Tibial nerve (tissue), 4 donors: ENCODE results near the gene PXDN. TPM values are rescaled to one million over a fixed set of nuclear protein-coding genes. Genes with fewer than 3 reads are reported as not detected.

Experiments
- DNase-seq, 2 donors: peaks; one replicate each; pipeline ENCODE4 v3.0.0-alpha.2; 2019; ENCODE audit warnings: low spot score in 2 of 2
- H3K27ac ChIP-seq, 4 donors: fragments of 200-600 bp; sonication (generic) in 3 of 4; one replicate each; pipeline ENCODE4 v1.5.1; 2017 to 2019; ENCODE audit warnings: mild to moderate bottlenecking in 1 of 4
- H3K27me3 ChIP-seq, 2 donors: fragments of 200-600 bp; sonication (generic) in 1 of 2; one replicate each; pipeline versions ENCODE4 v1.5.1 to v1.6.0; 2017 to 2019
- H3K36me3 ChIP-seq, 3 donors: fragments of 200-600 bp; sonication (generic); one replicate each; pipeline ENCODE4 v1.5.1; 2018 to 2019
- H3K4me1 ChIP-seq, 4 donors: fragments of 200-600 bp; sonication (generic) in 3 of 4; one replicate each; pipeline ENCODE4 v1.5.1; 2017 to 2019
- H3K4me3 ChIP-seq, 4 donors: fragments of 200-600 bp; sonication (generic) in 3 of 4; one replicate each; pipeline ENCODE4 v1.5.1; 2017 to 2019; ENCODE audit warnings: mild to moderate bottlenecking in 1 of 4, moderate library complexity in 1 of 4
- H3K9me3 ChIP-seq, 4 donors: fragments of 200-600 bp; sonication (generic) in 3 of 4; one replicate each; pipeline ENCODE4 v1.5.1; 2017 to 2019
- CTCF ChIP-seq, 5 experiments: fragments of 200-600 bp in 3 of 5; fragments of 450-650 bp in 2 of 5; sonication (generic) in 3 of 5; IDR thresholded peaks; one replicate each; pipeline ENCODE4 v1.5.1; 2016 to 2019; ENCODE audit warnings: antibody characterized with exemption in 5 of 5, mild to moderate bottlenecking in 3 of 5, moderate library complexity in 2 of 5
- EP300 ChIP-seq, 2 donors: sonication (generic); formaldehyde crosslinking; IDR thresholded peaks; one replicate each; pipeline ENCODE4 v1.6.1; 2017; ENCODE audit warnings: antibody characterized with exemption in 2 of 2, mild to moderate bottlenecking in 1 of 2
- POLR2A ChIP-seq, 2 donors: fragments of 450-650 bp; IDR thresholded peaks; one replicate each; pipeline ENCODE4 v1.6.1; 2017; ENCODE audit warnings: antibody characterized with exemption in 2 of 2, mild to moderate bottlenecking in 2 of 2, moderate library complexity in 2 of 2
- WGBS, 2 donors: methylation state at CpG; one replicate each; pipeline ENCODE4 v1.1.5; 2018; 5-methylcytosine and 5-hydroxymethylcytosine counted together
- total RNA-seq, 4 donors: library from RNA; depleted of rRNA; stranded (reverse); fragments of >200 nt; gene quantifications; one replicate each; pipeline ENCODE4 v1.1.0, GENCODE V29; 2016

PXDN gene
- total RNA-seq, 4 donors from 2014 or later: 40.4 to 72.6 (median 52.4) TPM

GRCh38 chr2:1660656-1661640, 83.4 kb downstream of the PXDN start:
- Histone ChIP-seq H3K9me3 (no peaks in the 10 kb centered on the region), H3K4me3 (no peak overlapping the region), H3K27me3 (no peaks in the 10 kb centered on the region), H3K4me1 (no peaks in the 10 kb centered on the region), H3K27ac (no peak overlapping the region), H3K36me3 (peaks cover 0 to 75% (median 0%) of the 10 kb centered on the region in 3 donors)
- WGBS, 2 donors: 93 to 95% methylated on average over 21 of the region's 21 CpGs
- no peak for DNase-seq
- TF ChIP-seq CTCF (IDR thresholded peaks at IDR 0.05) (no peak), EP300 (IDR thresholded peaks at IDR 0.05) (no peak), POLR2A (IDR thresholded peaks at IDR 0.05) (no peak)

DNA sequence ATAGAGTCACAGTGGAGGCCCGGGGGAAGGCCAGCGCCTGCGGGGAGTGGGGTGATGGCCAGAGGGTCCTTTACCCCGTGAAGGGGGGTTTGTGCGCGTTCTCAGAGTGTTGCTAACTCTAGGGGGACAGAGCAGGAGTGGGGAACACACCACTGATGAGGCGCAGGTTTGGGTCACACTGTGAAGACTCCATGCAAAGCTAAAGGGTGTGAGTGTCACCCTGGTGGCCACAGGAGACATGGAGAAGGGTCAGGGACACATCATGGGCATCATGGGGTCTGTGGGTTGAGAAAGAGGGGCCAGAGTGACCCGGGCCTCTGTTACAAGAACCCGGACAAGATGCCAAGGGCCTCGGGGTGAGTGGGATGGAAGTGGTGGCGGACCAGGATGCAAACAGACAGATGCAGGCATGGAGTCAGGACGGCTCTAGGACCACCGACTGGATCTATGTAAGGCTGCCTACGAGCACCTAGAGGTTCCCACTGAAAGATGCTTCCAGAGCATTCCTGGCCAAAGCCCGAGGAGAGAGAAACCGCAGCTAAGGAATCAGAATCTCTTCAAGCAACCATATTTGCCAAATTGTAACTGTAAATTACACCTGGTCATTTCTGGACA, 84.3 kb downstream of the PXDN start:
- Histone ChIP-seq H3K36me3 (peaks cover 0 to 66% (median 0%) of the 10 kb centered on the region in 3 donors), H3K27ac (no peak overlapping the region)
- DNase-seq: no peak

GRCh38 chr2:1658394-1659151, 85.7 kb downstream of the PXDN start:
- peaks cover 0 to 51% (median 0%) of the 10 kb centered on the region in 3 donors for H3K36me3 ChIP-seq
- H3K9me3 ChIP-seq: no peaks in the 10 kb centered on the region
- peaks cover 0 to 15% (median under 1%) of the 10 kb centered on the region in 4 donors for H3K4me1 ChIP-seq
- no peak for DNase-seq
- H3K4me3 ChIP-seq: no peak overlapping the region
- H3K27ac ChIP-seq: no peak overlapping the region
- H3K27me3 ChIP-seq: no peaks in the 10 kb centered on the region
- WGBS, 2 donors: 90 to 91% methylated on average over 26 of the region's 26 CpGs
- no peak for TF ChIP-seq EP300 (IDR thresholded peaks at IDR 0.05)
- TF ChIP-seq POLR2A (IDR thresholded peaks at IDR 0.05): no peak
- TF ChIP-seq CTCF (IDR thresholded peaks at IDR 0.05): no peak

More for the DNA sequence above, 84.3 kb downstream of the PXDN start:
- WGBS, 2 donors: 93% methylated on average over 16 of the region's 16 CpGs
- Histone ChIP-seq H3K4me3 (no peak overlapping the region), H3K9me3 (no peaks in the 10 kb centered on the region), H3K4me1 (peaks cover 0 to under 1% (median 0%) of the 10 kb centered on the region in 4 donors), H3K27me3 (no peaks in the 10 kb centered on the region)
- TF ChIP-seq CTCF (IDR thresholded peaks at IDR 0.05): no peak
- no peak for TF ChIP-seq POLR2A (IDR thresholded peaks at IDR 0.05)
- TF ChIP-seq EP300 (IDR thresholded peaks at IDR 0.05): no peak

GRCh38 chr2:1656961-1657841, 87.1 kb downstream of the PXDN start:
- no peaks in the 10 kb centered on the region for H3K9me3 ChIP-seq
- H3K4me3 ChIP-seq: no peak overlapping the region
- H3K36me3 ChIP-seq: peaks cover 0 to 37% (median 0%) of the 10 kb centered on the region in 3 donors
- peak overlapping the region in 1 of 4 donors; percentile 68 for H3K27ac ChIP-seq
- H3K27me3 ChIP-seq: no peaks in the 10 kb centered on the region
- TF ChIP-seq EP300 (IDR thresholded peaks at IDR 0.05) (no peak), CTCF (IDR thresholded peaks at IDR 0.05) (no peak), POLR2A (IDR thresholded peaks at IDR 0.05) (no peak)
- H3K4me1 ChIP-seq: peaks cover 0 to 29% (median 4%) of the 10 kb centered on the region in 4 donors
- DNase-seq: no peak
- WGBS, 2 donors: 81 to 91% methylated on average over 7 of the region's 7 CpGs
